AML-193 (cell line): ENCODE results near the gene MOB3B.

ENCODE experiments used
- DNase-seq, 2 experiments: peaks; one replicate each; lab custom pipeline; 2025; lab: John Stamatoyannopoulos, UW

The MOB3B gene

DNA sequence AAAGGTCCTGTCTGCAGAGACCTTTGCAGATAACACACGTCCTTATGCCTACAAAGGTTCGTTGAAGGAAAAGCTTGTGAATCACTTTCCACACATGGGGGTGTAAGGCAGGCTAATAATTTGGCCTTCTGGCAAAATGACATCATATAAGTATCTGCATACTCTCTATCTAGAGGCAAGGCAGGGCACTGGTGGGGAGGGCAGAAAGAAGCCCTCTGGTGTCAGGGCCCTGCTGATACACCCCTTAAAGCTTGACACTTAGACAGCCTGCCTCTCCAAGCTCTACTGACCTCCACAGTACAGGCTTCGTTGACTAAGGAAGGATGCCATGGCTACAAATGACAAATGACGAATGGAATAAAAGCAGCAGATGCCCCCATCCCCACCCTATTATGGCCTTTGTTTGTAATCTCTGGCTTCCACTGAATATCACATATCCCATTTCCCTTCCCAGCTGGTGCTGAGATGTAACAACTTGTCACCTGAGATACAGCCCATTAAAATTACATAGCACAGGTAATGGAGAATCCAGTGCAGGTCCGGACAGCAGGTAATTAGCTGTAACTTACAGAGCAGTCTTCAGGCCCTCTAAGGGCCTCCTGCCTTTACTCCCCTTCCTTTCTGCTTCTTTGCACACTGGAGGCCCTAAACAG lies 82.5 kb downstream of the MOB3B start:
- no peak for DNase-seq

DNA sequence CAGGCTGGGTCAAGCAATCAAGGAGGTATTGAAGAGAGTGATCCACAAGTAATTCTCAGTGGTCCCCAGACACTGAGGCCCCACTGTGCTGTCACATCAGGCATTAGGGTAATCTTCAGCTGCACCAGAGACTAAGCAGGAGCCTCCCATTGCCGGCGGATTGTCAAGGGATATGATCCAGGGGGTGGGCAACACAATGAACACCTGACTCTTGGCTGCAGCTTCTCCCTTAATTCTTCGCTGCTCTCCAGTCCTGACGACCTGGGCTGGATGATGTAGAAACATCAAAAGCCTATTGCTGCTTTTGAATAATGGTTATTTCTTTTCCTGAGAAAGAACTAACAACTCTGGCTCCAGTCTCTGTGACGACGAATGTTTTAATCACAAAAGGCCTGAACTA lies 83.9 kb downstream of the MOB3B start:
- no peak for DNase-seq

DNA sequence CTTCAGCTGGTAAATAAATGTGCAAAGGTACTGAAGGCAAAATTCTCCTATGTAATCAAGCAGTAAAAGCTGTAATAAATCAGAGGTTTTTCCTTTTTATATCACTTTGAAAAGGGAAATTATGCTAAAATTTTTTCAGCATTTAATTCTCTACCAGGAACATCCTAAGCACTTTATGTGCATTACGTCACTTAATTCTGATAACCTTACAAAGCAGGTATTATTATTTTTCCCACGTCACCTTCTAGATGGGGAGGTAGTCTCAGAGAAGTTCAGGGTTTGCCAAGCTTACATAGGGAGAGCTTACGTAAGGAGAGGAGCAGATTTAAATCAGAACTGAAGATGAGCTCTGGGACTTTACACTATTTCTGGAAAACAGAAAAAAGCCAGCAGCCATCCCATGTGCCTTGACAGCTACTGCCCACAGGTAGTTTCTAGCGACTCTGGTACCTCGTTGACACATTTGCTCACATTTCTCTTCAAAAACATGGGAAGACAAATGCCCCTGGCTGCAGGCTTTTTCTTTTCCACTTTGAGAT lies 84.5 kb downstream of the MOB3B start:
- no peak for DNase-seq

DNA sequence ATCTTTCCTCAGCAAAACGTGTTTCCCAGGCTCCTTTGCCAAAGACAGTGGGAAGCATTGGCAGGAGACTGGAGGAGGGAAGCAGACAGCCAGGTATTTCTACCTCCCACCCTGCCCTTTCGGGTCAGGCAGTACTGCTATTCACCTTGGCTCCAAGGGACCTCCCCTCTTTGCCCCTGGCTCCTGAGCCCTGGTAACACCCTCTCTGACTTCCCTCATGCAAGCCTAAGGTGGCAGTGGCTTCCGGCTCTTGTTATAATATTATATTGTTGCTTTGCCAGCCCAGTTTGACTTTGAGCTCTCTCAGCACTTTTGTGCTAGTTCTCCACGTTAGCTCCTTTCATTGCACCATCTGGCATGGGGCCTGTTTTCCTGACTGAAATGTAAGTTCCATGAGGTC lies 87.2 kb downstream of the MOB3B start:
- DNase-seq = no peak

DNA sequence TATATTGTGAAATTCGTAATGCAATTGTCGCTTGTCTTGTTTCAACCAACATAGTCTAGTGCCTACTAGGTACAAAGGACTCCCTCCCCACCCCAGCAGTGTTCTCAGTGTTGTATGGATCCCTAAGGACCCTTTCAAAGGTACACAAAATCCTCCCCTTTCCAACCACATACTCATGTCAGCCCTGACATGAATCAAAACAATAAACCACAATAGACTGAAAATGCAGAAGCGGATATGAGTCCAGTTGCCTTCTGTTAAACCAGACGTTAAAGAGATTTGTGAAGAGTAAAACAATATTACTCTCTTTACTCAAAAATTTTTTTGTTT lies 87.9 kb downstream of the MOB3B start:
- no peak for DNase-seq

DNA sequence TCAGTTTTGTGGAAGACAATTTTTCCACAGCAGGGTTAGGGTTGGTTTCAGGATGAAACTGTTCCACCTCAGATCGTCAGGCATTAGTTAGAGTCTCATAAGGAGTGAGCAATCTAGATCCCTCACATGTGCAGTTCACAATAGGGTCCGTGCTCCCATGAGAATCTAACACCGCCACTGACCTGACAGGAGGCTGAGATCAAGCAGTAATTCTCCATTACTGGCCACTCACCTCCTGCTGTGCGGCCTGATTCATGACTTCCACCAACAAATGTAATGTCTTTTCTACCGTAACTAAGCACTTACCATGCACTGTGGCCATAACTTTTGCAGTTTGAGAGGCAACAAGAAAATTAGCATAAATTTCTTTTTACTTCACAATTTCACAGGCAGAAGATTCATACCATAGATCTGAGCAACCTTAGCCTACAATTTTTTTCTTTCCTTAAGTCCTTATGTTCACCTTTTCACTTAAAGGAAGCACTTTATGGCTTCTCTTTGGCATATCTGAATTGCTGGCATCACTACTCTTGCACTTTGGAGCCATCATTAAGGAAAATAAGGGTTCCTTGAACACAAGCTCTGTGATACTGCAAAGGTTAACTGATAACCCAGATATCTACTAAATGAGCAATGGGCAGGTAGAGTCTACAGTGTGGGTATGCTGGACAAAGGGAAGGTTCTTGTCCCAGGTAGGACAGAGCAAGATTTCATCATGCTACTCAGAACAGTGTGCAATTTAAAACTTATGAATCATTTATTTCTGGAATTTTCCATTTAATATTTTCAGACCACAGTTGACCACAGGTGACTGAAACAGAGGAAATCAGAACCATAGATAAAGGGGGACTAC lies 88.5 kb downstream of the MOB3B start:
- no peak for DNase-seq

DNA sequence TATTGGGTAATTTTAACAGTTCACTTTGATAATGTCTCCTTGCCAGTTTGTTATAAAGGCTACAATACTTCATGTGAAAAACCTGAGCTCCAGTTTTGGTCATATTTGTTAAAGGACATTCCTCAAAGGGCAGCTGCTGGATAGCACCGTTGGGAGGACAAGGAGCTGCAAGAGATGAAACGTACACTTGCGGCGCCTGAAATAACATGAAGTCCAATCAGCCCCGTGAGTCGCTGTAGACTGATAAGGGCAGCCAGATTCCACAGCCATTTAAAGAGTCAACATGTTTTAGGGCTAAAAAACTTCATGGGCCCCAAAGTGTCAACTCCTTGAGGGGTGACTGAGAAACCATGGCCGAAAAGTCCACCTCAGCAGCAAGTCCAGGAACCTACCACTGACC lies 91.1 kb downstream of the MOB3B start:
- DNase-seq = no peak

DNA sequence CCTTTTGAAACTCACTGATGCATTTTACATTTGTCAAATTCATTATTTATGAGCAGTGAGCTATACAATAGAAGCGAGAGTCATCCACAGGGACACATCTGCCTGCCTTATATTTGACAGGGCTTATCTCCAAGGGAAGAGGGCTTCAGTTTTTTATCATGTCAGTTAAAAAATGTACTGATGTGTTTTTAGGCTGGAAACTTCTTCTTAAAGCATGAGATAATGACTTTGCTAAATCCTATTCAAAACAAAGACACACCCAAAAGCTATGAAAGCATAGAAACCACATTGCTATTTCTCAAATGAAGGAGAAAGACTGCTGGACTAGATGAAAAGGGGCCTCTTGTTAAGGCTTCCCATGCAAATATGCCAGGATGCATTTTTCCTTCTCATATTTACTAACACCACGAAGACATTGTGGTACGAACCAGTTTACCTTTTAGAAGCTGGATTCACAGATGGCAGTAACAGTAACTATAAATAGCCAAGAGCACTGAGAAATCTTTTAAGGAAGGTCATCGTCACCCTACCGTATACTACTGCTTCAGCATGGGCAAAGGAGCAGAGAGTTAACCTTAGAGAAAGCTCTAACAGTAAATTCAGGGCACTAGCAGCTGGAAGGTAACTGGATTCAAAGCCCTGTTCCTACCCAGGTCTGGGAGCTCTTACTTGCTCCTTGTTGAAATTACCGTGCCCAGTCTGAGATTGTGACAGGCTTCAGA lies 91.8 kb downstream of the MOB3B start:
- DNase-seq = no peak

DNA sequence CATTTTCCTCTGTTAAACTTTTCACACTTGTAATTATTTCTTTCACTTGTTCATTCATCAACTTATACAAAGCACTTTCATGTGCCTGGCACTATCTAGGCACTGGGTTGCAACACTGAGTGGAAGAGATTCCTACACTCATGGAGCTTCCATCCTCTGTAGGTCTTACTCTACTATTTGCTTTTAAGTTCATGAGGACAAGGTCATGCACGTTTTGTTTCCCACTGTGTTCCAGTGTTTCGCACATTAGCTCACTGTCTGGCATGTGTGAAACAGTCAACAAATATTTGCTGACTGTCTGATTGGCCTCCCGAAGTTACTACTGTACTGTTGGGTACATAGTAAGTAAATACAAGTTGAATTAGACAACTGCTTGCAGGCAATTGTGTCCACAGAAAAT lies 93.4 kb downstream of the MOB3B start:
- no peak for DNase-seq

DNA sequence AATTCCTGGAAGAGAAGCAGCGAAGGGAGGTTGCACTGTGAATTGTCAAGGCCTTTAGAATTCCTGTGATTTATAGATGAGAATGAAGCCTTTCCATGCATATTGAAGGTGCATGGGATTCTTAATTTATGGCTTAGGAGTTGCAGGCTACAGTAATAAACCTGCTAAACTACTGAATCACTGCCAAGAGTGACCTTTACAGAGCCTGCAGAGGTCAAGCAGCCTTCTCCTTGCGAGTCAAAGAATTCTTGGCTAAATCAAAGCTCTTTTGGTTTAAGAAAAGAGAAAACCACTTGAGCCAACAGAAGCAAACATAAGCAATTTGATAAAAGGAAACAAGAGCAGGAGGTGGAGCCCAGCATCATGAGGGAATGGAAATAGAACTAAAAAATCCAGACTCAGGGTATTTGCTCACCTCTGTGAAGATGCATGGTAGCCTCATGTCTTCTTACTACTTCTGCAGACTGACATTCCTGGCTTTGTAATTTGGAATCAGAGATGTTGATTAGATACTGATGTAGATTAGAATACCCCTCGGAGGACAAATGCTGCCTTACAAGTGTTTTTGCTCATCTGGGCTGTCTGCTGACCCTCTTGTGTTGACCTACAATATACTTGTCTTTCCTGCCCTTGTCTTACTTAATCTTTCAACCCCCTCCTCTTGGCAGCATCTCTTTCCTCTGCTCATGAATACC lies 95.8 kb downstream of the MOB3B start:
- DNase-seq = no peak

DNA sequence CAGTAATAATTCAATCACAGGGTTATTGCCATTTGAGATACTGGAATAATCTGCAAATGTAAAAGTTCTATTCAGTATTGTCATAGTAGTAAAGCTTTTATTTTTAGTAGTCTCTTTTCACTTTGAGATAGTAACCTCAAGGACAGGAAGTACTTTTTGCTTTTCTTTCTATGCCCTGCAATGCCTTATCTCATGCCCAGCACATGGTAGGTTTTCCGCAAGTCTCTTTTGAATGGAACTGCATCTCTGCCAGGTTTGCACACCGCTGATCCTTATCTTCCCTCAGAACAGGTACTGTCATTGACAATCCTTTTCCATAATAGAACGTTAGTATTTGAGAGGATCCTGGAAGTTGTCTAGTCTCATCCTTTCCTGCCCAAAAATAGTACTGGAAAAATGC lies 97.3 kb downstream of the MOB3B start:
- no peak for DNase-seq

DNA sequence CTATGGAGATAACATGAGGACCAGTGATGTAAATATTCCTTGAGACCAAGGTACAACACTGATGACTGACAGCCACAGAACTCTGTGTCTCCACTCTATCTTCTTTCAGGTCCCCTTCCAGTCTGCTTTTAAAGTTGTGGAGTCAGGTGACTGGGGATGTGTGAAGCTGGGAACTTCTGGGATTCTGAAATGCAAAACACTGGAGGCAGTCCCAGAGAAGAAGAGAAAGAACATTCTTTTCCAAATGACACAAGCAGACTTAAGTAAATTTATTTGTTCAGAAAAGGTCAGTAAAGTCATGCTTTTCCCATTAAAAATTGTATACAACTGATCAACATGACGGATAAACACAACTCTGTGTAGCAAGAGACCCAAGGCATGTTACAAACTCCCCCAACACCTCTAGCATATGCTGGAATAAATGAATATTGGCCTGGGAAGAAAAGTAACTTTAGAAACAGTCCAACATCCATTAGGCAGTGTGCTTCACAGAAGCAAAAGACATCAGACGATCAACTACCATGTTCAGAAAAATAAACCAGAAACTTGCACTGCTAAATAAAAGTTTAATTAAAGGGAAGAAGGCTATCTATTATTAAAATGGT lies 98.0 kb downstream of the MOB3B start:
- DNase-seq = no peak

DNA sequence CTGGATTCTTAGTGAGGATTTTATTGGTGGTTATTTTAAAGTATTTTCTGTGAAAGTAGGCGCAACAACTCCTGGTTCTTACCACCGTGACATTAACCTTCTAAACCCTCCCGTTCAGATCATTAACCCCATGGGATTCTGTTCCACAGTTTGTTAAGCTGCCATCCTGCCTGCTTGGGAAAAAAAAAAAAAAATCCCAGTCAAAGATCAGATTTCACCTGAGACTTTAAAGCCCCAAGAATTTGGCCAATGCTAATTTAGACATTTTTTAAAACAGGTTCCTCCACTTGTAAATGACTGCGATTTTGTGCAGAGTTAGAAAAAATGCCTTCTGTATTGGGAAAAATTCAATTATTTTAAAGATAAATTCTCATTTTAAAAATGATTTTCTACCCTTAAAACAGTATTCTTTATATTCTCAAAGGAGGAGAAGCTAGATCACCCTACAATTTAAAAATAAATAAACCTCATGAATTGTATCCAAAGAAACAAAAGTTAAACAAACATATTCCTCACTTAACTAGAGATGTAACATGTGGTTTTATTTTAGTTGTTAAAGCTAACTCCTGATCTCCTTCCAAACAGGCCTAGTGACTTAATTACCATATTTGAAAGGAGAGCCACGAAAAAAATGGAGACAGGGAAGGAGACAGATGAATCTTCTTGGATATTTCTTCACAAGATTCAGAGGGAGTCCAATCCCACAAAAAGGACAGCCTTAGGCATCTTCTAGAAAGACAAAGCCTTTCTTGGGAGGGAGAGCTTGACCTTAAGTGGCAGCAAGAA lies 98.7 kb downstream of the MOB3B start:
- no peak for DNase-seq

DNA sequence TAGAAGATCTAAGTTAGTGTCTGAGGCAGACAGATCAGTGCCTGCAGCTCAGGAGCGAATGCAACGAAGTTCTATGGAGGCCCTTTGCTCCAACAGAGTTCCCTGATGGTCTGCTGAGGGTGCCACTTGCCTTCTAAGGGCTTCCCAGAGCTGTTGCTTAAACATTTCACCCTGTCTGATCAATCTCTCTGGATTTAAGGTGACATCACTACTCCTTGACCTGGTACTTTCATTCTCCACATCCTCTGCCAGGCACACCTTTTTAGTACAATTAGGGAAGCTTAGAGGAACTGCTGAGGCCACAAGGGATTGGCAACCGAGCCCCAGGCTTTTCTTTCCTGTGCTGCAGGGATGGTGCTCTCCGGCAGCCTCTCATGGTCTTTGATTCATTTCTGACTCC lies 99.7 kb downstream of the MOB3B start:
- no peak for DNase-seq

DNA sequence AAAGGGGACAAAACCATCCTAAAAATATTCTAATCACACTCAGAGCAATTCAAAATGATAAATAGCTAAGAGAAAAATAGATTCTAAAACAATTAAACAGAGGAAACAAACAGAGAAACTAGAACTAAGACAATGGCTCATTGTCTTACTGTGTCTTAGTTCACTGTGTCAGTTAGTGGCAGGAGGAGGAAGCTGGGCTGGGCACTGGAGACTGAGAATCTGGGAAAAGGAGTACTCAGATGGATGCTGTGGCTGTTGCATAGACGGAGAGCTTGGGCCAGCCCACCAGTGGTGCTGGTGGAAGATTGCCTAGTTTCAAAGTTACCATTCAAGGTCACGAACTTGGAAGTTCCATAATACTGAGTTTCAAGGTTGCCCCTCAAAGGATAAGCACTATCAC lies 100.2 kb downstream of the MOB3B start:
- DNase-seq = no peak

DNA sequence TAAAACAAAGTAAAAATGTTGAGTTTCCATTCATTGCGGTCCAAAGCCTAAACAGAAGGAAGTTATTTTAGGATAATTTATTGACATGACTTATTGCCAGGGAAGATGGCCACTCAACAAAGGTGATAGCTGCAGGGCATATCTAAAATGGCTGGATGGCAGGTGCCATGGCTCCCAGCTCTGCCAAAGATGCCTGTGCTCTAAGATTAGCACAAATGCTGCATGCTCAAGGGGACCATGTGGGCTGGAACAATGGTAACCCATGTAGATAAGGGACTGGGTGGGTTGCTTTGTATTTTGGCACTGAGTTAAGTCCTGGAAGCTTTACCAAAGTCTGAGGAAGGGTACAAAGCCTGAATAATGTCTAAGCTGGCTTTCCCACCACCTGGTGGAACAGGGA lies 101.1 kb downstream of the MOB3B start:
- DNase-seq = no peak

DNA sequence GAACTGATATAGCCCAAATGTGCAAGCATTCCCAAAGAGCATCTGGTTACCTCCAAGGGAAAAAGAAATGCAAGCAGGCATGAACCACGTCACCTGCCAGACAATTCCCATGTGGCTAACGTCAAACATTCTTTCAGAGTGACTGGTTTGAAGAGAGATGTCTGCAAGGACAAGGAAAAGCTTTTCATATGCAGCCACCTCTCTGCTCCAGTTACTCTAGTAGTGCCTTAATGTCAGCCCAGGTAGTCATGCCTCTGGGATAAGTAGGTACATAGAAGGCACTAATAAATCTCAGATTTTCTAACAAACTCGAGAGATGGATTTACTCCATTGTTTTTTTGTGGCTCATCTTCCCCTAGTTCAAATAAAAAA lies 102.4 kb downstream of the MOB3B start:
- no peak for DNase-seq

DNA sequence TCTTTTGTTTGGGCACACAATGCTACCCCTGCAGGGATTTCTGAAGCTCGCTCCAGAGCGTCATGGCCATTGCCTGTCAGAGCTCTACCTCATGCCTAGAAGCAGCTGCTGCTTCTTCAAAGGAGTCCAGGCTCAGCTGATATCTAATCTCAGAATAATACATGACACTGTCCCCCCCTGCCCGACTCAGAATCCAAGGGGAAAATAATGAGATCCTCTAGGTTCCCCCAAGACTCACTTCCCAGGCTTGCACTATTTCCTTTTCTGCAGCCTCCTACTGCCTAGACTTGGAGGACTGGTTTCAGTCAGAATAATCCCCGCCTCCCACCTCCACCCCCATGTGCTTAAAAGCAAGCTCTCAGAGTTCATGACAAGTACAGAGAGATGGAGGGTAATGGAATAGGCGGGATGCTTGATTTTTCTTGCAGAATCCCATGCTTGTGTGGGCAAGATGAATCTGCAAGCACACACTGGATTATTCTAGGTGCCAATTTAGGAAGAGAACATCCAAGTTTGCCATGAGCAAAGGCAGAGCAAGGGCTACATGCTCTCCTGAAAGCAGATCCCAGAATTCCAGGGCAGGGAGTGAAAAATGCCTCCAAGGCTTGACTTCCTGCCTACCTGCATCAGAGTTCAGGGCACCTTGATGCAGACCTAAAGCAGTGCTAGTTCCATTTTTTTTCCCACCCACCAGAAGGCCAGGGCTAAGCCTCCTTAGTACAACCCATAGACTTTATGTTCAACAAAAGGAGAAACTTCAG lies 102.9 kb downstream of the MOB3B start:
- DNase-seq = no peak

DNA sequence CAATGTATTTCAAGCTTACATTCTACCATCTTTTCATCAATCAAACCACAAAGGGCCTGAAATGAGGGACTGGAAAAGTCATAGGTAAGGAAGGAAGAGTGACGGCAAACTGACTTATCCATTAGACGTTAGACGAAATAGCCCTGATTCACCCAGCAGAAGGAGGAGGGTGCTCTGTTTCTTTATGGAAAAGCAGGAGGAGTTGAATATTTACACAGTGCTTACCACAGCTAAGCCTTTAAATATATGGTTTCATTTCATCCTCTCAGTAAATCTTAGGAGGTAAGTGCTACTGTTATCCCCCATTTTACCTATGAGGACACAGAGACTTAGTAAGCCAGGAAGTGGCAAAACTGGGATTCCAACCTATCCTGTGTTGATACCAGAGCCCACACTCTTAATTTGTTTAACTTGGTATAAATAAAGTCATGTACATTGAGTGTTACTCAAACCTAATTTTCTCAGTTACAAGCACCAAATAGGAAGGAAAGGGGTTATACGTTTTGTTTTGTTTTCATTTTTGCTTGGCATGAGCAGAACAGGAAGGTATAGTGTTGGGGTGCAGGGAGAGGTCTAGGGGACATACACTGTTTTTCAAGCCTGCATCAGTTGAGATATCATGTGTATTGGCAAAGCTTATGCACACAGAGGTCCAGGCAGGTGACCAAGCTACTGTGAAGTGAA lies 103.6 kb downstream of the MOB3B start:
- DNase-seq = no peak
